Fibroblast of lung (primary cell): ENCODE results near the gene SIX1.

ENCODE experiments used
- CTCF ChIP-seq, 2 donors: IDR thresholded peaks in 1 of 2; conservative IDR thresholded peaks in 1 of 2; 1 replicate in 1 of 2; 2 replicates in 1 of 2; pipeline ENCODE4 v1.5.1; 2011 to 2012; ENCODE audit warnings: low read length in 2 of 2, control low read depth in 1 of 2, inconsistent platforms in 1 of 2, low read depth in 1 of 2, mild to moderate bottlenecking in 1 of 2
- EZH2 ChIP-seq: IDR thresholded peaks from 2 replicates; pipeline ENCODE4 v1.5.1; 2012; ENCODE audit warnings: low read length, control low read depth, mild to moderate bottlenecking; ENCODE audit errors: missing control alignments

GRCh38 chr14:60662982-60663381 lies 13.7 kb upstream of the SIX1 start:
- no peak for TF ChIP-seq CTCF (conservative IDR thresholded peaks at IDR 0.05 in 1 of 2, IDR thresholded peaks at IDR 0.05 in 1 of 2; ENCODE audit: low read depth in 1 of 2, low read length in 2 of 2)
- TF ChIP-seq EZH2: no peak
